GM19372 (cell line): ENCODE measurements around the gene HOXA3.

Experiments
- ATAC-seq: cut with Tn5 transposase; IDR thresholded peaks from one replicate; pipeline ENCODE4 v1.9.1; 2021; ENCODE audit warnings: mild to moderate bottlenecking, low read depth, moderate library complexity; ENCODE audit not compliant: unreplicated experiment

The HOXA3 gene

GRCh38 chr7:27132214-27132613, 20.2 kb downstream of the HOXA3 start:
- ATAC-seq = no peak

DNA sequence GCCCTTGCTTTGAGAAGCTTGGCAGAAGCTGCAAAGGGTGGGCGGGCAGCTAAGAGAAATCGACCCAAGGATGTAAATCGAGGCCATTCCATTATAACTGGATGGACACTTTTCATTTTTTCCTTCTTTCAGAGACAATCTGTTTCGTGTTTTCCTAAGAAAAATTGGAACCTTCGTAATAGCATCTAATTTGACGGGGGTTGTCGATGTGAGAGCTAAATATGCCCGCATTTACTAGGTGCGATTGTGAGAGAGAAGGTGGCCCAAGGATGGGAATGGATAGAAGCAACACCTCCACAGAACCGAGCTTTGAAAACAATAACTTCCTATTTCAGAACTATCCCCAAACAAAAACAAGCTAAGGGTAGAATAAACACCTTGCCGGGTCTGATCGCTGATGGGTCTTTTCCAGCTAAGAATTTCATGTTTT, 21.0 kb downstream of the HOXA3 start:
- ATAC-seq = no peak

DNA sequence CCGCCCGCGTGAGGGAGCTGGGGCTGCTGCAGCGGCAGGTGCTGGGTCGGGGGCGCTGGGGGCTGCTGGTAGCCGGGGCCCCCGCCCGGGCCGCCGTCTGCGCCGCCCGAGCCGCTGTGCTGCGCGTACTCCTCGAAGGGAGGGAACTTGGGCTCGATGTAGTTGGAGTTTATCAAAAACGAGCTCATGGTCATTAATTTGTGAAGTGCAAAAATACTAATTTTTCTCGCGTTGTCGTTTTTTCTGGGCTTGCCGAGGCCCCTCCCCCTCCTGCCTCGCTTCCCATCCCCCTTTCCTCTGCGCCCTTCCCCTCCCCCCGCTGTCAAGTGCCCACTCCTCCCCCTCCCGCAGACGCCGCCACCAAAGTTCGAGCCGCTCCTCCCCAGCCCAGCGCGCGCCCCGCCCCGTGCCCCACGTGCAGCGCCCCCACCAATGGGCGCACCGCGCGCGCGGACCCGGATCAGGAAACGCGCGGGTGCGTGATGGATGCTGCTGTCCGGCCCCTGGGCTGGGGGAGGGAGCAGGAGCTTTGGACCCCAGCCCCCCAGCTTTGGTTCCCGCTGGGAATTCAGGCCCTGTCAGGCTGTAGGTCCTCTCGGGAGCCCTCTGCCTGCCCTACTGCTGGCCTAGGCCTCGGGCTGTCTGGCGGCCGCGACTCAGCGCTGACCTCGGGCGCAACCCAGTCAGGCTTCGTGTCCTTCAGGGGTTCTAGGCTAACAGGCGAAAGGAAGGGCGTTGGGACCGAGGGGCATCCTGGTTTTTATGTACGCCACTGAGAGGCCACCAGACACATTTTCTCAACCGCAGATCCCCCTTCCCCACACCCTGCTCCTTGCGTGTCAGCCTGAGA, 21.6 kb downstream of the HOXA3 start, which contains the start of gene HOXA4:
Gene HOXA4, minus strand, starts transcription at position 218 of the 850 bp plus-strand sequence. Its CDS starts 24 bp downstream, at position 194.
- no peak for ATAC-seq

DNA sequence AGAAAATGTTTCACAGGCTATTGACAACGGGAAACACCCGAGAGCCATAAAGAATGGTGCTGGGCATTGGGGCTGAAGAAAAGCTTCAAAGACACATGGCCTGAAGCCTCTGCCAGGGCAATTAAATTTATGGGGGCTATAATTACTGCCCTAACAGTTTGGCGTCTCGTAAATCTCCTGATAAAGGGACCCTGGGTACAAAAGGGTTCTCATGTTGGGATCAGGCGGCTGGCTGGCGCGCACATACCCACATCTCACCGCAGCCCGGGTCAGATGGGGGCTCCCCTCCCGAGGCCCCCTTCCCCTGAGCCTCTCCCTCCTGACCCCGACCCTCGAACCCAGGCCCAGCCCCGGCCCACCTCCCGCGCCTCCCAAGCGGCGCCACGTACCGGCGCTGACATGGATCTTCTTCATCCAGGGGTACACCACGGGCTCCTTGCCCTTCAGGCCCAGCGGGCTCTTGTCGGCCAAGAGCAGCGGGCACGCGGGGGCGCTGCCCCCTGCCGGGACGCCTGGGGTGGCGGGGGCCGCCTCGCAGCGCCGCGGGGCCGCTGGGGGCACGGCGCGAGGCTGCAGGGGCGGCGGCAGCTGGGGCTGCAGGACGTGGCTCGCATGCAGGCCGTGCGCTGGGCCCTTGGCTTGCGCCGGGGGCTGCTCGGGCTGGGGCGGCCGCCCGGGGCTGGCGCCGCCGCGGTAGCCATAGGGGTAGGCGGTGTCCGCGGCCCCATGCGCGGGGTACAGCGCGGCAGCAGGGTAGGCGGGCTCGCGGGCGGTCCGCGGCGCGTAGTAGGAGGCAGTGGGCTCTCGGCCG, 22.4 kb downstream of the HOXA3 start:
- no peak for ATAC-seq

DNA sequence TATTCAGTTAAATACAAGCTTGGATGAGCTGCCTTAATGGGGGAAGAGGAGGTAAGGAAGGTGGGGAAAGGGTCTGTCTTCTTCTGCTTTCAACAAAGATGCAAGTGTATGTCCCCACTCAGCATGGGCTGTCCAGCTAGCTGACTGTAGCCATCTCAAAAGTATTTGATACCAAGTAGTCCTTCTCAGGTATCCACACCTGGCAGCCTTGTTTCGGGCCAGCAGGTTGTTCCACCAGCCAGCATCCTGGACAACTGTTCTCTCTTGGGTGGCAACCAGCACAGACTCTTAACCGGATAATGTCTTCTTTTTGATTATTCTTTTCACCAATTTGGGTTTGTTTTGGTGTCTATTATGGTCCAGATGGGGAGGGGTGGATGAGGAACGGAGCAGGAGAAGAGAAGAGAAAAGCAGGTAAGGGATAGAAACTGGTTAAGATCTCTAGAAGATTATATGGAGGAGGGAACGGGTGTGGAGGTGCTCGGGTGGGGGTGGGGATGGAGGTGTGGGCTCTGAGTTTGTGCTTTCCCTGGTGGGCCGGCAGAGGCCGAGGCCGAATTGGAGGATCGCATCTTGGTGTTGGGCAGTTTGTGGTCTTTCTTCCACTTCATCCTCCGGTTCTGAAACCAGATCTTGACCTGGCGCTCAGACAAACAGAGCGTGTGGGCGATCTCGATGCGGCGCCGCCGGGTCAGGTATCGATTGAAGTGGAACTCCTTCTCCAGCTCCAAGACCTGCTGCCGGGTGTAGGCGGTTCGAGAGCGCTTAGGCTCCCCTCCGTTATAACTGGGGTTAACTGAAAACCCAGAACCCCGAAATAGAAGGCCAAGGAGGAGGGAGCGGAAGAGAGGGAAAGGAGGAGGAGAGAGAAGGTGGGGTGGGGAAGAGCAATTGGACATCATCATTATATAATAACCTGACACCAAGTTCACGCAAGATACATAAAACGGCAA, 23.3 kb downstream of the HOXA3 start:
- ATAC-seq = no peak

DNA sequence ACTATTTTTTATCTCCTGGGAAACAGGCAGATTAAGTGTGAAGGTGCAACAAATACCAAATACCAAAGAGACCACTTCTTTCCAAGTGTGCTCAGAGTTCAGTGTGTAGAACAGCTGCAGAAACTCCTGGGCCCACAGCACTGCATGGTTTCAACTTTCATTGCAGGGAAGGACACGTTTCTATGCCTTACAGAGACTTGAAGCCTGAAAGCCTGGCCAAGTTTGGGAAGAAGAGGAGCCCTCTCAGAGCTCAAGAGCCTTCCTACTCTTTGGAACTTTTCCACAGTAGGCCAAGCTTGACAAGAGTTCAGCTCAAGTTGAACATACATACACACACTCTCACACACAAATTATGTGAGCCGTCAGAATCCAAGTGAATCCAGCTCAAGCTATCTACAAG, 24.3 kb downstream of the HOXA3 start:
- ATAC-seq = no peak

GRCh38 chr7:27126596-27127327, 25.6 kb downstream of the HOXA3 start:
- no peak for ATAC-seq

DNA sequence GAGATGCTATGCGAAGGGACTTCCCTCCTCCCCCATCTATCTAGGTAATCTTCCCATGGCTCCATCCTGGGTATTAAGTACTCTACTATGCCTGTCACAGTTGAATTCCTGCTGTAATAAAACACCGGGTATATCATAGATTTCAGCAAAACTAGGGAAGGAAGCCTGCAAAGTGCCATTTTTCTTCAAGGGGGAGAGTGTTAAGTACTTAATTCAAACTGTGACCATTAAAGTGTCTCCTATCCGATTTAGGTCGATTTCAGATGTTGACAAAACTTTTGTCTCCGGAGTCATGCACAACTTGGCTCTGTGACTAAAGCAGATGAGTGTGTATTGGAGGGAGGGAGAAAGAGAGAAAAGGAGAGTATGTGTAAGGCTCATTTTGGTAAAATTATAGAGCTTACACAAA, 26.4 kb downstream of the HOXA3 start:
- ATAC-seq = no peak

DNA sequence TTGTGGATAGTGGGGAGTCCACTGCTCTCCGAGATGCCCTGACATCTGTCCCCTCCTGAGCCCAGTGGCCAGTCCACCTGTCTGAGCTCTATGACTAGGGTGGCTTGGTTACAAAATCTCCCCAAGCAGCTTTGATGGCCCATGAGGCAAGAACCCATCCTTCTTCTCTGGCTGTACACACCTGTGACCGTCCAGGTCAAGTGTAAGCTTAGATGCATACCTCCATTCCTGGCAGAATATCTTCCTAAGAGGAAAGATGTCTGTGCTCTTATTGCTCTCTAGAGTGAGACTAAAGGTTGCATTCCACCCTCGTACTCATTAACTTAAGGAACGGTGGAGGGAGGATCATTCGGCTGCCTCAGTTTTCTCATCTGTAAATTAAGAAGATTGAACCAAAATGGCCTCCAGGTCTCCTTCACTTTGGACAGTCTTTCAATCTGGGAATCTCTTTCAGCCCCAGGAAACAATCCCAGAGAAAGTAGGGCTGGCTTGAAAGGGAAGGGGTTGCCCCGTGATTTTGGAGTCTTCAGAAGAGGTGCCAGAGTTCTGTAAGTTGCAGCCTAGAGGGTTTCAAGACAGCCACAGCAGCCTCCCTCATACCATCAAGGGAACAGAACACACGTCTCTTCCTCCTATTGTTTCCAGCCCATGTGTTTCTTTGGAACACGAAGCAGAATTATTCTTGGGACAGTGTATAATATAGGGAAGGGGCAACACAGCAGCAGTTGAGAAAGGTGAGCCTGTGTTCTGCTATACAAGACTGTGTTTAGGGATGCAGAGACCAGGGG, 27.3 kb downstream of the HOXA3 start:
- ATAC-seq = no peak

DNA sequence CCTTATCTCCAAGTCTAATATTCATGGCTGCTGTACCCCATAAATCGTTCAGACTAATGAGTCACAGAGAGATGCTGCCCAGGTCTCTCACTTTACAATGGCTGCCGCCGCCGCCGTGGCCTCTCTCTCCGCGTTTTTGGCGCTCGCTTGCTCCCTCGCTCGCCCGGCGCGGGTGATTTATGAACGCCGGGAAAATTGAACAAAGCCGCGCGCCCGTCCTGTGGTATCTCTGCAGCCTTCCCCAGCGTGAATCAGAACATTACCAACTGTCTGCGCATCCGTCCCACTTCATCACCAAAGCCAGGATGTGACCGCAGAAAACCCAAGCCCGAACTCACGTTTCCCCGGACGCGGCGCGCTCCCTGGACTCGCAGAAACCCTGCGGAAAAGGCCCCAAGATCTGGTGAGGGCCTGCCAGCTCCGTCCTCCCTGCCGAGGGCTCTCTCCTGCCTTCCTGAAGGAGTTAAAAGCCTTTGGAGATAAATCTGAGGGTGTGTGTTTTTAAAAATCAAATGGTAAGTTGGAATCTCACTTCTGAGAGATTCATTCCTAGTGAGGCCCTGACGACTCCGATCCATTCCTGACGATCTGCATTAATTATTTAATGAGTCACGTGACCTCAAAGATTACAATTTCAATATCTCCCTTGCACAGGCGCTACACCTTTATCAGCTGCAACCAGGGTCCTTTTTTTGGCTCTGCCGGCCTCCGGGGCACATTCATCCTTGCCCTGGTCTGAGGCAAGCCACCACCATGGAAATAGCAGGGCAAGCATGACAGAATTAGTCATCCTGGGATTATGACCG, 28.1 kb downstream of the HOXA3 start:
- no peak for ATAC-seq

GRCh38 chr7:27123477-27124053, 28.8 kb downstream of the HOXA3 start:
- ATAC-seq = no peak

GRCh38 chr7:27123007-27123476, 29.3 kb downstream of the HOXA3 start:
- ATAC-seq = no peak

DNA sequence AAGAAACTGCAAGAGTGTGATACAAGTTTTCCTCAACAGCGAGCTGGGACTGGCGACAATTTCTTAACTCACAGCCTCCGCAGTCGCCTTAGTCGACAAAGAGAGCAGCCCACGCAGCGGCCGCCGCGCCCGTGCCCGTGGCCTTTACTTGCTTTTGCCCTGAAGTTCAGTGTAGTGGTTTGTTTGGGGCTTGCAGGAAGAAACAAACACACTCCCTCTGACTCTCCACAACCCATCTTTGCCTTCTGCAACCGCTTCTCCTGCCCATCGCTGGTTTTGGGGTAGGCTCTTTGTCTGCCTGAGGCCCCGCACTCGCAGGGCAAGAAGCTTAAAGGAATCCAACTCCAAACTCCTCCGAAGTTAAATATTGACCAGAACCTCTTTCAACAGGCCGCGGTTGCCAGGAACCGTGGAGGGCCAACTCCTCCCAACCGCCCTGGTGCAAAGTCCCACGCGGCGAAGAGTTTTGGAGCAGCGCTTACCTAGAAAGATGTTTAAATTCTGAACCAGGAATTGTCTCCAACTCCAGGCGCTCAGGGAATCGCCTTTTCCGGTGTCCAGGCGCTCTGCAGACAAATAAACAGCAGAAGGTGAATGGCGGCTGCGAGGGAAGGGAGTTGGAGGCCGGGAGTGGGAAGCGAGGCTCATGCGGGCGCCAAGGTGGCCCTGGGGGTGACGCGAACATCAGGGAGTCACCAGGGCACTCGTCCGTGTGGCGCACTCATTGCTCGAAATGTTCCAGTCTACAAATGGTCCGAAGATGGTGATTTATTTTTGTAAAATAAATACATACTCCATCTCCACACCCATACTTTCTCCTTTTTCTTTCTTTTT, 30.1 kb downstream of the HOXA3 start:
- no peak for ATAC-seq

DNA sequence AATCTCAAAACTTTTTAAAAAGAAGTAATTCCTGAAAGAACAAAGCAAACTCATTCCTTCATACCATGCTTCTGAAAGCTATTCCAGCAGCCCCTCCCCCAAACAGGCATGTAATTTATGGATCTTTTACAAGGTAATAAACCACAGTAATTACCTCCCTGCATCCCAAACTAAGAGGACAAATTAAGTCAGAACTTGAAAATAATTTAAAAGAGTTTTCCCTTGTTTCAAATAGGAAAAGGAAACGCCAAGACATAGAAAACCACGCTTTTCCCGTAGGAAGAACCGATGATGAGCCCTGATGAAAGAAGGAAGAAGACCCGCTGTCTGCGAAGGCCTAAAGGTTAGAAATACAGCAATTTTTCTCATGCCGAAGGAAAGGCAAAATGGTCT, 30.7 kb downstream of the HOXA3 start:
- no peak for ATAC-seq

- no peak for ATAC-seq
Measured at GRCh38 chr7:27119412-27119911, 32.9 kb downstream of the HOXA3 start.

DNA sequence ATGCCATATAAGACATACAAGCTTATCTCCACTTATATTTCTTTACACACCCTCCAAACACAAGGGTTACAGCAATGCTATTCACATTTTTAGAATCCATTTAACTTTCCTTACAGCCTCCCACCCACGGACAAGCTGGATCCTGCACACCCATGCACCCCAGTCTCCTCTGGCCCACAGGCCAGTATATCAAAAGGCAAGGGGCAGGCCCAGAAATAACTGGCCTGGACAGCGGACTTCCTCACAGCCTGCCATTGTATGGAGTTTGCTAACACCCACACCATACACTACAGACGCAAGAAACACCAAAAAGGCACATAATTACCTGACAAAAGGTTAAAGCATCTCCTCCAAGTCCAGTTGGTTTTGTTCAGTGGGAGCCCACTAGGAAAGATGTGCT, 33.8 kb downstream of the HOXA3 start:
- no peak for ATAC-seq
